BE2C (cell line): Measurements from ENCODE around the gene ITIH1.
A peak's percentile ranks its signal among the peaks of the same experiment; 100 is the strongest.

Experiments
- DNase-seq: peaks from one replicate; pipeline ENCODE4 v3.0.0-alpha.2; 2020
- H3K27me3 ChIP-seq: fragments of 250-450 bp; sonication (Bioruptor Pico); 2 replicates; pipeline ENCODE4 v1.5.1; 2020; ENCODE audit warnings: mild to moderate bottlenecking
- H3K36me3 ChIP-seq: fragments of 250-450 bp; sonication (Bioruptor Pico); 2 replicates; pipeline ENCODE4 v1.5.1; 2020; ENCODE audit warnings: mild to moderate bottlenecking
- H3K4me1 ChIP-seq: fragments of 250-450 bp; sonication (Bioruptor Pico); 2 replicates; pipeline ENCODE4 v1.5.1; 2020
- H3K4me3 ChIP-seq: 2 replicates; pipeline ENCODE4 v1.5.1; 2011; ENCODE audit warnings: low read depth, low read length
- H3K9me3 ChIP-seq: fragments of 250-450 bp; sonication (Bioruptor Pico); 2 replicates; pipeline ENCODE4 v1.5.1; 2020
- TF ChIP-seq, protein P1 (sequence below): IDR thresholded peaks from 2 replicates; pipeline ENCODE4 v1.5.1; 2012; ENCODE audit warnings: mild to moderate bottlenecking, low read depth, low read length

The ITIH1 gene

DNA sequence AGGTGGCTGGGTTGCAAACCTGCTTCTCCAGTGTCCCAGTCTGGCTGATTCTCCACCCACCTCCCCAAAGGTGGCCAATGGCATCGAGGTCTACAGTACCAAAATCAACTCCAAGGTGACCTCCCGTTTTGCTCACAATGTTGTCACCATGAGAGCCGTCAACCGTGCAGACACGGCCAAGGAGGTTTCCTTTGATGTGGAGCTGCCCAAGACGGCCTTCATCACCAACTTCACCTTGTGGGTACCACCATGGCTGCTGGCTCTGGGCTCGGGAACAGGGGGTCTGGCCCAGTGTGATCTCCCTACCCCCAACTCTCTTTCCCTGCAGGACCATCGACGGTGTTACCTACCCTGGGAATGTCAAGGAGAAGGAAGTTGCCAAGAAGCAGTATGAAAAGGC, 19.0 kb downstream of the ITIH1 start:
- Histone ChIP-seq H3K4me1 (no peaks in the 10 kb centered on the region), H3K4me3 (no peak overlapping the region), H3K27me3 (no peaks in the 10 kb centered on the region), H3K9me3 (no peaks in the 10 kb centered on the region), H3K36me3 (no peaks in the 10 kb centered on the region)
- DNase-seq: no peak
- TF ChIP-seq, protein P1, sequence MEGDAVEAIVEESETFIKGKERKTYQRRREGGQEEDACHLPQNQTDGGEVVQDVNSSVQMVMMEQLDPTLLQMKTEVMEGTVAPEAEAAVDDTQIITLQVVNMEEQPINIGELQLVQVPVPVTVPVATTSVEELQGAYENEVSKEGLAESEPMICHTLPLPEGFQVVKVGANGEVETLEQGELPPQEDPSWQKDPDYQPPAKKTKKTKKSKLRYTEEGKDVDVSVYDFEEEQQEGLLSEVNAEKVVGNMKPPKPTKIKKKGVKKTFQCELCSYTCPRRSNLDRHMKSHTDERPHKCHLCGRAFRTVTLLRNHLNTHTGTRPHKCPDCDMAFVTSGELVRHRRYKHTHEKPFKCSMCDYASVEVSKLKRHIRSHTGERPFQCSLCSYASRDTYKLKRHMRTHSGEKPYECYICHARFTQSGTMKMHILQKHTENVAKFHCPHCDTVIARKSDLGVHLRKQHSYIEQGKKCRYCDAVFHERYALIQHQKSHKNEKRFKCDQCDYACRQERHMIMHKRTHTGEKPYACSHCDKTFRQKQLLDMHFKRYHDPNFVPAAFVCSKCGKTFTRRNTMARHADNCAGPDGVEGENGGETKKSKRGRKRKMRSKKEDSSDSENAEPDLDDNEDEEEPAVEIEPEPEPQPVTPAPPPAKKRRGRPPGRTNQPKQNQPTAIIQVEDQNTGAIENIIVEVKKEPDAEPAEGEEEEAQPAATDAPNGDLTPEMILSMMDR: no peak

DNA sequence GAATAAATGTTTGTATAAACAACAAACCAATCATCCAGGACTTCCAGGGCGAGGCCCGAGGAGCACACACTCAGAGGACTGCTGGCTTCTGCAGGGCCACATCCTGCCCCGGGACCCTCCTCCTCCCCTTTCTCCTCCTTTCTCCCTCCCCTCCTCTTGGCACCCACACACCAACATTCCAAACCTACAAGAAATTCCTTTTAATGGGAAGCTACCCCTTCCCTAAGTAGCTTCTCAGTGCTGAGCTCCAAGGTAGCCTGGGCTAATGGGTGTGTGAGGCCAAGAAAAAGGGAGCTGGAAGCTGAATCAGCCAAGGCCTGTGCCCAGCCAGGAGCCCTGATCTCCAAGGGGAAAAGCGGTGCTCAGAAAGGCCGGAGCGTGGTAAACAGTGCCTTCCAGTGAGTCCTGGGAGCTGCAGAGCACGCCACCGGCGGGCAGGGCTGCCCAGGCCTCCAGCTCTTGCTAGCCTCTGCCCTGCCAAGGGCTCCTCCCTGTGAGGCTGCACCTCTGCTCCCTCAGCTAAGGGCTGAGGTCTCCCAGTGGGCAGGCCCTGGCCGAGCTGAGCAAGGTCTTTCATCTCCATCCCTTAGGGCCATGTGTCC, 21.1 kb downstream of the ITIH1 start:
- DNase-seq: no peak
- no peaks in the 10 kb centered on the region for H3K36me3 ChIP-seq
- no peaks in the 10 kb centered on the region for H3K4me1 ChIP-seq
- no peaks in the 10 kb centered on the region for H3K27me3 ChIP-seq
- no peak overlapping the region for H3K4me3 ChIP-seq
- H3K9me3 ChIP-seq: no peaks in the 10 kb centered on the region
- TF ChIP-seq, protein P1: no peak

DNA sequence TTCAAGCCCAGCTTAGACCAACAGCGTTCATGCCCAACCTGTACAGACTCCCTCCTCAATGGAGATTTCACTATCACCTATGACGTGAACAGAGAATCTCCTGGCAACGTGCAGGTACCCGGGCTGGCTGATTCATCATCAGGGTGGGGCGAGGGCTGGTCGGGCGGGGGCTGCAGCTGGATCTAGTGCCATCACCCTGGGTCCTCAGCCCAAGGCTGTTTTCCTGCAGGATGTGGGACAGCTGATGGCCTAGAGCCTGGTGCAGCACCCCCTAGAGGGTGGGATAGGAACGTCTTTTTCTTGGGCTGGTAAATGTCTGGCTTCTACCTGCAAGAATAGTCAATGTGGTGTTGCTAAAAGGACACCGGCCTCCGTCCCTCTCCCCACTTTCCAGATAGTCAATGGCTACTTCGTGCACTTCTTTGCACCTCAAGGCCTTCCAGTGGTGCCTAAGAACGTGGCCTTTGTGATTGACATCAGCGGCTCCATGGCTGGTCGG, 21.6 kb downstream of the ITIH1 start:
- Histone ChIP-seq H3K4me1 (no peaks in the 10 kb centered on the region), H3K9me3 (no peaks in the 10 kb centered on the region), H3K4me3 (no peak overlapping the region), H3K36me3 (no peaks in the 10 kb centered on the region), H3K27me3 (no peaks in the 10 kb centered on the region)
- TF ChIP-seq, protein P1: peak; percentile 41
- peak; percentile 14 for DNase-seq

DNA sequence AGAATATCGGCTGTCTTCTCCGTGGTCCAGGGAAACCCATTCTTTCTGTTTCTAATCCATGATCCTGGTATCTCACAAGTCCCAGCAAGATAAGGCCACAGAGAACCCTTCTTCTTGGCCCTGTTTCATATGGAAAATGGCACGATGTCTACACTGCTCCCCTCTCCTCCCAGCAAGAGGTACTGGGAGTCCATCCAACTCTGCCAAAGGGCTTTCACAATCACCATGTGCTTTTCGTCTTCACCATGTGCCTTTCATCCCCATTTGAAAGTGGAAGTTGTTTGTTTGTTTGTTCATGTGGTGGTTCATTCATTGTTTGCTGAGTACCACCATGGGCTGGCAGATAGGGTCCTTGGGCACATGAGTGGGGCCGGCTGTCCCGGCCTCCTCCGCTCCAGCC, 22.7 kb downstream of the ITIH1 start:
- TF ChIP-seq, protein P1: no peak
- H3K4me1 ChIP-seq: no peaks in the 10 kb centered on the region
- no peak for DNase-seq
- H3K27me3 ChIP-seq: no peaks in the 10 kb centered on the region
- H3K9me3 ChIP-seq: no peaks in the 10 kb centered on the region
- no peaks in the 10 kb centered on the region for H3K36me3 ChIP-seq
- no peak overlapping the region for H3K4me3 ChIP-seq

DNA sequence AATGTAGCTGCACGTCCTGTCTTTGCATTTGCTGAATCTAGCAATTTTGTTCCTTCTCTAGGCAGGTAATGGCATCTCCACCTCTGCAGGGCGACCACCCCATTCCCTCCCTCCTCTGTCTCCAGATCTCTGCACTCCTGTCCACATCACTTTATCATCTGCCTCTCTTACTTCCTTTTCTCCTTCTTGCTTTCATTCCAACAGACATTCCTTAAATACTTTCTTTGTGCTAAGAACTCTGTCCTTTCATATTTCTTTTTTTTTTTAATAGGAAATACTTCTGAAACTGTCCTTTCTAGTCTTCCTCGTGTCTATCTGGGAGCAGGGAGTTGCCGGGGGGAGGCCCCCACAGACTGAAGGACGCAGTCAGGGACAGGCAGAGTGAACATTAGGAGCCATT, 24.4 kb downstream of the ITIH1 start:
- H3K36me3 ChIP-seq: no peaks in the 10 kb centered on the region
- H3K27me3 ChIP-seq: no peaks in the 10 kb centered on the region
- no peaks in the 10 kb centered on the region for H3K4me1 ChIP-seq
- H3K4me3 ChIP-seq: no peak overlapping the region
- H3K9me3 ChIP-seq: no peaks in the 10 kb centered on the region
- DNase-seq: no peak
- TF ChIP-seq, protein P1: no peak

DNA sequence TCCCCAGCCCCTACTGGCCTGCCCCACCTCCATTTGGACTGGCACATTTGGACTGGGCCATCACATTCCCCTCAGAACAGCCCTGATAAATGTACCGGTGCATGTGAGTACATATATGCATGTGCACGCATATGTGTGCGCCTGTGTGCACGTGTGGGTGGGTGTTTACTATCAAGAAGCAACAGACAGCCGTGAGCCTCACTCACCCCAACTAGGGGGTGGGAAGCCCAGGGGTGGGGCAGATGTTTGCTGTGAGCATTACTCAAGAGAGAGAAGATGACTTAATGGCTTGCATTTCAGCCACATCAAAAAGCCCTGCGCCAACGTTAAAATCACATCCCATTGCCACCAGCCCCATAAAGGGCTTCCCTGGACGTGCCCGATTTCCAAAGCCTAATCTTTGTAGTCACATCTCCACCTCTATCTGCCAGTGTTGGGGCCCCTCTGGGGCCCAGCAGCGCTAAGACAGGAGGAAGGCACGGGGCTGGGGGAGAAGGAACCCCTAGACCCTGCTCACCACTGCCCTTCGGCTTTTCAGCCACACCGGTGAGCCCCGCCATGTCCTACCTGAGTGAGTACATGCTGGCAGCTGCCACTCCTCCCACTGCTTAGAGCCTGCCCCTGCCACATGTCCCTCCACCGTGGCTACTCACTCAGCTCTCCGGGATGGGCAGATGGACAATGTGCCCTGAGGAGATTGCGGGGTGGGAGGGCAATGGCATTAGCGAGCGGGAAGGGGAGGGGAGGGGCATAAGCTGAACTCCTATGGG, 28.1 kb downstream of the ITIH1 start:
- TF ChIP-seq, protein P1: no peak
- Histone ChIP-seq H3K27me3 (no peaks in the 10 kb centered on the region), H3K36me3 (no peaks in the 10 kb centered on the region), H3K4me1 (no peaks in the 10 kb centered on the region), H3K4me3 (no peak overlapping the region), H3K9me3 (no peaks in the 10 kb centered on the region)
- no peak for DNase-seq
